Neural cell (in vitro differentiated cells): Measurements from ENCODE around the gene SLC25A11.

Experiments used
- EP300 ChIP-seq: fragments of 450-650 bp; conservative IDR thresholded peaks from 2 replicates; pipeline ENCODE4 v1.6.1; 2014; ENCODE audit warnings: antibody characterized with exemption, mild to moderate bottlenecking, moderate library complexity; ENCODE audit not compliant: poor library complexity, severe bottlenecking
- MXI1 ChIP-seq: fragments of 450-650 bp; conservative IDR thresholded peaks from 2 replicates; pipeline ENCODE4 v1.6.1; 2014; ENCODE audit warnings: antibody characterized with exemption, mild to moderate bottlenecking; ENCODE audit not compliant: poor library complexity, severe bottlenecking
- POLR2AphosphoS5 ChIP-seq: IDR thresholded peaks from 2 replicates; pipeline ENCODE4 v1.6.1; 2012
- RAD21 ChIP-seq: fragments of 450-650 bp; conservative IDR thresholded peaks from 2 replicates; pipeline ENCODE4 v1.6.1; 2014; ENCODE audit warnings: antibody characterized with exemption, mild to moderate bottlenecking, moderate library complexity
- SMC3 ChIP-seq: fragments of 450-650 bp; conservative IDR thresholded peaks from 2 replicates; pipeline ENCODE4 v1.6.1; 2014; ENCODE audit warnings: antibody characterized with exemption, mild to moderate bottlenecking, moderate library complexity; ENCODE audit not compliant: poor library complexity
- TF ChIP-seq, protein P1 (sequence below): fragments of 450-650 bp; IDR thresholded peaks from 2 replicates; pipeline ENCODE4 v1.5.1; 2014; ENCODE audit warnings: antibody characterized with exemption, mild to moderate bottlenecking, moderate library complexity; ENCODE audit not compliant: poor library complexity, severe bottlenecking

GRCh38 chr17:4897785-4898184, 42.1 kb downstream of the SLC25A11 start:
- TF ChIP-seq, protein P1, sequence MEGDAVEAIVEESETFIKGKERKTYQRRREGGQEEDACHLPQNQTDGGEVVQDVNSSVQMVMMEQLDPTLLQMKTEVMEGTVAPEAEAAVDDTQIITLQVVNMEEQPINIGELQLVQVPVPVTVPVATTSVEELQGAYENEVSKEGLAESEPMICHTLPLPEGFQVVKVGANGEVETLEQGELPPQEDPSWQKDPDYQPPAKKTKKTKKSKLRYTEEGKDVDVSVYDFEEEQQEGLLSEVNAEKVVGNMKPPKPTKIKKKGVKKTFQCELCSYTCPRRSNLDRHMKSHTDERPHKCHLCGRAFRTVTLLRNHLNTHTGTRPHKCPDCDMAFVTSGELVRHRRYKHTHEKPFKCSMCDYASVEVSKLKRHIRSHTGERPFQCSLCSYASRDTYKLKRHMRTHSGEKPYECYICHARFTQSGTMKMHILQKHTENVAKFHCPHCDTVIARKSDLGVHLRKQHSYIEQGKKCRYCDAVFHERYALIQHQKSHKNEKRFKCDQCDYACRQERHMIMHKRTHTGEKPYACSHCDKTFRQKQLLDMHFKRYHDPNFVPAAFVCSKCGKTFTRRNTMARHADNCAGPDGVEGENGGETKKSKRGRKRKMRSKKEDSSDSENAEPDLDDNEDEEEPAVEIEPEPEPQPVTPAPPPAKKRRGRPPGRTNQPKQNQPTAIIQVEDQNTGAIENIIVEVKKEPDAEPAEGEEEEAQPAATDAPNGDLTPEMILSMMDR, result no peak
- TF ChIP-seq POLR2AphosphoS5 (no peak), EP300 (no peak), SMC3 (no peak), MXI1 (no peak), RAD21 (no peak)
